Stimulated activated CD8-positive, alpha-beta memory T cell treated with anti-CD3 and anti-CD28 coated beads, Interleukin-12 subunit alpha, Interleukin-12 subunit beta, amount 100 ng/mL, for 1 hour (primary cell): Measurements from ENCODE around the gene TRIM10.
A peak's percentile ranks its signal among the peaks of the same experiment; 100 is the strongest.
"Not testable (repeated sequence)": the region's sequence is repeated elsewhere in the genome, so short reads cannot be mapped to it uniquely, and the experiment has no call there.

Experiments used
- DNase-seq: peaks from one replicate; pipeline ENCODE4 v3.0.0-alpha.2; 2020; ENCODE audit warnings: low read depth

TRIM10 gene

DNA sequence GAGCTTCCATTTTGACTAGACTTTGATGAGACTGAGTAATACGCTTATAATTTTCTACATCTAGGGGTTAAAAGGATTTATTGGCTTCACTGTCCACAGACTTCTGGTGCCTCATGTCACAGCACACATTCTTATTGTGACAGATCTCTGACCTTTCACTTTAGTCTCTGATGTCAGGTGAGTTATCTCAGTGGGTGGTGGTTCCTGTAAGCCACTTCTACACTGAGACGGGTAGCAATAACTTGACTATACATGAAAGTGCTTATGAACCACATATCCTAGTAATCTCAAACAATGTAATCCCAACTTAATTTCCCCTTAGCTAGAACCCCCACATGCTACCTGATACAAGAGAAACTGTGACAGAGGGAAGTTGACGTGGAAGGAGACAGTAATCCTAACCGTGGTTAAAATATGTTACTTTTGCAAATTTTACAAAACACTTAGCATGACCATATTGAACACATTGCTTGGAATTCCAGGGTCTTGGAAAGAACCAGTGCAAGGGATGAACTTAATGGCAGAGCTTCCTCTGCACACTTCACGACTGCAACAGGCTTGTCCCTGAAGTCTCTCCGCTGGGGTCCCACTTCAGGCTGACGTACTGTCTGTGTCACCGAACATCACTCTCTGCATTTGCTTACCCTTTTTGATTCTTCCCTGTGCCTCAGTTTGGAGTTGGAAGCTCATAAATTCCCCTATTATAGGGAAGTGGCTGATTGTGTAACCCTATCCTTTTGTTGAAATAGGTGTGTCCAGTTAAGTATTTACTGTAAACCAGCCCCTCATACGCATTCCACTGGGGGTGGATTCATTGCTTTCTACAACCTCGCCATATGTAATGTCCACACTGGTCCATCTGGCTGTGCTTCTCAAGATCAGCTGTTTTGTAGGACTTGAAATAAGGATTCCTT is 31.5 kb downstream of the TRIM10 start:
- DNase-seq, result no peak

DNA sequence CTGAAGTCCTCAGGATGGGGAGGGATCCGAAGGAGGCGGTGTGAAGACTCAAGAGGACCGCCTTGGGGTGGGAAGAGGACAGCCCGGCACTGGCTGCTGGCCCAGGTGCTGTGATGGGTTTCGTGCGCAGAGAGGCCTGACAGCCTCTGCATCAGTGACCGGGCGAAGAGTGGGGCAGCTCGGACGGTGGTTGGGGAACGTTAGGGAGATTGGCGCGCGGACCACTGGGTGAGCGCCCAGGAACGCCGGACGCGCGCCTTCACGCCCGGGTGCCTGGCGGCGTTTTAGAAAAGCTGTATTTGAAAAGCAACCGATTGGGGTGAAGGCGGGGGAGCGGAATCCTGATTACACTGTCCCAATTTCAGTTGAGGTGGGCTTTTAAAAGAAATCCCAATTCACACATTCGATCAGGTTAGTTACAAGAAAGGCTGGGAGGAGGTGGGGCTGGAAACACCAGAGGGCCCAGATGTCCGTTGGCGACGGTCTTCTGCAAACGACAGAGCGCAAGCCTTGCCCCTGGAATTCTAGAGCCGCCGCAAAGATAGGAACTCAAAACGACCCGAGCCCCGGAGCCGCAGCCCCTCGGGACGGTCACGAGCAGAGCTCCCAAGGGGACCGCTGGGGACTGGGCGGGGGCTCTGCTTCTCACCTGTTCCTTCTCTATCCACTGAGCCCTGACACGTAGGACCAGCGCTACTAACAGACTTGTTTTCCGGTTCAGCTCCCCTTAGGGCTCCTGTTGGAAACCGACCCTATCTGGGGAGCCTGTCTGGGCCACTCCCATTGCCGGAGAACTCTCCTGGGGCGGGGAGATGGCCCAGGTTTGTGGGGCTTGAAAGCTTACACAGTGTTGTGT is 33.5 kb downstream of the TRIM10 start:
- DNase-seq, result no peak

DNA sequence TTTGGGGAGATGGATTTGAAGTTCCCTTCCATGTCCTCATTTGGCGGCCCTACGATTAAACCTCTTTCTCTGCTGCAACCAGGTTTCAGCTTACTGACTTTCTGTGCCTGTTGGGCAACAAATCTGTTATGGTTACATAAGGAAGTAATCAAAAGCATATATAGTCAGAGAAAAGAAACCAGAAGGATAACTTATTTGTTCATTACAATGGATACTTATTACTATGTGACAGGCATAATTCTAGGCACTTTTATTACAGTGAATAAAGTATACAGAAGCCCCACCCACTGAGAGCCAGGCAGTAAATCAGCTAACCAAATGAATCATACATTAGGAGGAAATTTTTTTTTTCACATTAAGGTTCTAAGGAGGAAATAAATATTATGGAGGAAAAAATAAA is 38.5 kb downstream of the TRIM10 start:
- DNase-seq, result no peak

DNA sequence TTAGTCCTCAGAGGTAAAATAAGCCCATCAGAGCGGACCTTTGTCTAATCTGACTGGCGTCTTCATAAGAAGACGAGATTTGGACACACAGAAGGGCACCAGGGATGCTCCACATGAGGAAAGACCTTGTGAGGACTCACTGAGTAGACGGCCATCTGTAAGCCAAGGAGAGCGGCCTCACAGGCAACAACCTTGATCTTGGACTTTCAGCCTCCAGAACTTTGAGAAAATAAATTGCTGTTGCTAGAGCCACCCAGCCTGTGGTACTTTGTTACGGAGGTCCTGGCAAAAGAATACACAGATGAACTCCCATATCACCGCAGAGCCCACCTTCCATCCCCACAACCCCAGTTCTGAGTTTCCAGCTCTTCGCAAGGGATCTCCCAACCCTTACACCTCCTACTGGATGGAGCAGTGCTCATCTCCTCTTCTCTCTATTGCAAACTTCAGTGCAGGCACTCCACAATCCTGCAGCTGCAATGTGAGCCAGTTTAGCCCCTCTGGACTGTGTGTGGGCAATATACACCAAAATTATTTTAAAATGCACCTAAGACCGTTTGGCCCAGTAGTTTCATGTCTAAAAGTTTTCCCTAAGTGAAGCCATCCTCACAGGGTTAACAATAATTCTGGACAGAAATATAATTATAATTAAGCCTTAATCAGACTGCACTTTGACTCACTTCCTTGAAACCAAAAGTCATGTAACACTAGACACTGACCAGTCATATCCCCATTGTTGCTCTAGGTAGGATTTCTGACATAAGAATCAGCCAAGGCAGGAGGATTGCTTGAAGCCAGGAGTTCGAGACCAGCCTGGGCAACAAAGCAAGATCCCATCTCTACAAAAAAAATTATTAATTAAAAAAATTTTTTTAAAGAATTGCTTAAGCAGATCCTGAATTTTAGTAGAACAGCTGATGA is 39.3 kb downstream of the TRIM10 start:
- DNase-seq, result no peak

DNA sequence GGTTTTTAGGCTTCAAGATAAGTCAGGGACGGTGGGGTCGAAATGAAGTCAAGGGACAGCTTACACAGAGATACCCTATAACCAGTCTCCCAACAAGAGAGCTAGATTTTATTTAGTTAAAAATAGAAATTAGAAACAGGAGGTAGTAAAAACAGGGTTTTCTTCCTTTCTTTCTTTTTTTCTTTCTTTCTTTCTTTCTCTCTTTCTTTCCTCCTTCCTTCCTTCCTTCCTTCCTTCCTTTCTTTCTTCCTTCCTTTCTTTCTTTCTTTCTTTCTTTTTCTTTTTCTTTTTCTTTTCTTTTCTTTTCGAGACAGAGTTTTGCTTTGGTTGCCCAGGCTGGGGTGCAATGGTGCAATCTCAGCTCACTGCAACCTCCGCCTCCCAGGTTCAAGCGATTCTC is 42.3 kb downstream of the TRIM10 start:
- not testable (repeated sequence) for DNase-seq

DNA sequence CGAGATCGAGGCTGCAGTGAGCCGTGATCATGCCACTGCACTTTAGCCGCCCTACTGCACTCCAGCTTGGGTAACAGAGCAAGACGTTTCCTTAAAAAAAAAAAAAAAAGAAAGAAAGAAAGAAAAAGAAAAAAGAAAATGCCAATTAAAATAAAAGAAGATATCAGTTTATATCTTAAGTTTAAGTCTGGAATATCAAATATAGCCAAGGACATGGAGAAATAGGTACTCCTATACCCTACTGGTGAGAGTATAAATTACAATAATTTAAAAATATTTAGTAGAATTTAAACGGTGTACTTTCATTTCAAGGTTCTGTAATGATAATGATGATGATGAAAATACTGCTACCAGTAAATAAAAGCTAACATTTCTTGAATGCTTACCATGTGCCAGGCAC is 44.3 kb downstream of the TRIM10 start:
- no peak for DNase-seq

DNA sequence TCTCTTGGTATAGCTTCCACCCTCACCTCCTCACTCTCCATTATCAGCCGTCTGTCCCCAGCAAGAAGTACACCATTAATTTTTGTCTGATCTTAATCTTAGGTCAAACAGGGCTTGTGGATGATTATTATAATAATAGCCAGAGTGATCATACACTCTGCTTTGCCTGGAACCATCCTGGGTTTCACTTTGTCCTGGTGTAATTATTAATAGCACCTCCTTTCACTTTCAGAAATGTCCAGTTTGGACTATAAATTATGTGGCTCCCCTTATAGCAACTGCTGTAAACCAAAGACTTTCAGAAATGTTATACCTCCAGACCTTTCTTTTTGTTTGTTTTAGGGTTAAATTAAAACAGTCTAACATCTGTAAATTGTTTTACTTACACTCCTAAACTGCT is 47.2 kb downstream of the TRIM10 start:
- no peak for DNase-seq

DNA sequence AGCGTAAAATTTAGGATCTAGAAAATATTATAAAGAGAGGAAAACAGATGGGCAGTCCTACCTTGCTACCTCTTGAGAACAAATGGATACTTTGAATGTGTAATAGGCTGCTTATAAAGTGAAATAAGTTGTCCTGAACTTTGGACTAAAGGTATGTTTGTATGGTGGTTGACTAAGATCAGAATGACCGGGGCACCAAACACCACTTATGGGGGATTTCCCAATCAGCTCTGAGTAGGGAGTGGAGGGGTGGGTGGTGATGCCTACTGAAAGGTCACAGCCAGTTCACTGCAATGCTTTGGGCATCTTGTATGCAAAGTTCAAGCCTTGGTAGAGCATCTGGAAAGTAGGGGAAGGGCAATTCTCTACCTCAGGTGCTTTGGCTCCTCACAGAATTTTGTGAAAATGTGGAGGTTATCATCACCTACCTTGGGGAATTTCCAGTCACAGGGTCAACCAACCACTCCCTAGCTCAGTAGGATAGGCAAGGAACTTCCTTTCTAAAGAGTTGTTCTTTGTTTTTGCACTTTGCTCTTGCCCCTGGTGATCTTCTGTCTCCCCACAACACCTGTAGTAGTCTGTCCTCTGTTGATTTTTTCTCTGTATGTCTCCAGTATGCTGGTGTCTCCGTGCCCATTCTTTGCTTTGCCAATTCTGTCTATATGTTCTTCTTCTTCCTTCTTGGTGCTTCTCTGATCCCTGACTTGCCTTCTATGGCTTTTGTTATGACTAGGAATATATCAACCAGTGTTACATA is 47.8 kb downstream of the TRIM10 start, which contains the start of gene TRIM31:
TRIM31 (minus strand) TSS at position 88 of the 757 bp plus-strand sequence. CDS start 285 bp downstream, outside the sequence.
- DNase-seq, result no peak

DNA sequence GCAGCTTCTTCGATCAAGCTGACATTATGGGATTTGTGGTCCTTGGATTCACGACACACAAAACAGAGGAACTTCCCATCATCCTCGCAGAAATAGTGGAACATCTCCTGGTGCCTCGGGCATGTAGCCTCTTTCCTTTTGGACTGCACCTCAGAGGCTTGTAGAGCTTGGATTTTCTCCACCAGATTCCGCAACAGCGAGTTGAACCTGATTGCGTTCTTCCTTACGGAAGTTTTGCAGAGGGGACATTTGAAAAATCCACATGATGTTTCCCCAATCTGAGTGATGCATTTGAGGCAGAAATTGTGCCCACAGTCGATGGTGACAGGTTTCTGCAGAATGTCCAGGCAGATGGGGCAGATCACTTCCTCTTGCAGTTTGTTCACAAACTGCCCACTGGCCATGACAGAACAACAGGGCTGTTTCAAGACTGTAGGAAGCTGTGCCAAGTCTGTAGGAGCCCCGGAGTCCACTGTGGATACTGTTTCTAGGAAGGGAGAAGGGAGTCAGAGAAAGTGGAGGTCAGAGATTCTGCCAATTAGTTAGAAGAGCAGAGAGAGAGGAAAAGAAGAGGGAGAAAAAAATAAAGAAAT is 48.5 kb downstream of the TRIM10 start:
- DNase-seq, result no peak

DNA sequence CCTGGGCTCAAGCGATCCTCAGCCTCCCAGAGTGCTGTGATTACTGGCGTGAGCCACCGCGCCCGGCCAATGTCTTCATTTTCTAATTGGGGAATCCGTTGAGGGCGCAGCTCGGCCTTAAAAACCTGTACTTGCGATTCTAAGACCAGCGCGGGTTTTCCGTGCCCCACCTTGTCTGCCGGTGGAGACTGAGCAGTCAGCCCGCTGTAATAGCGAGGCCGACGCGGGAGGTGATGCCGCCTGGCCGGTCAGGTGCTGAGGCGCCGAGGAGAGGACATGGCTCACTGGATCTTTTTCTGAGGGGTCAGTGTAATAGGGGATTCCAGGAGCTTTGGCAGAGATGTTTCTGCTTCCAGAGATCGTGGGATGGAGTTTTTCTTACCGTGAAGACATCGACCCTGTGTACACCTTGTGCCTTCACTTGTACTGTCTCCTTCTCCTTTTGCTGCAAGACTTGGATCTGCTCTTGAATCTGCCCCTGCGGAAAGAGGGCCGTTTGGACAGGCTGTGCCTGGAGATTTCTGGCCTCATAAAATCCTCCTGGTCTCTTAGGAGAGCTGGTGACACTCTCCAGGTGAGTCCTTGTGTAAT is 49.6 kb downstream of the TRIM10 start:
- no peak for DNase-seq

DNA sequence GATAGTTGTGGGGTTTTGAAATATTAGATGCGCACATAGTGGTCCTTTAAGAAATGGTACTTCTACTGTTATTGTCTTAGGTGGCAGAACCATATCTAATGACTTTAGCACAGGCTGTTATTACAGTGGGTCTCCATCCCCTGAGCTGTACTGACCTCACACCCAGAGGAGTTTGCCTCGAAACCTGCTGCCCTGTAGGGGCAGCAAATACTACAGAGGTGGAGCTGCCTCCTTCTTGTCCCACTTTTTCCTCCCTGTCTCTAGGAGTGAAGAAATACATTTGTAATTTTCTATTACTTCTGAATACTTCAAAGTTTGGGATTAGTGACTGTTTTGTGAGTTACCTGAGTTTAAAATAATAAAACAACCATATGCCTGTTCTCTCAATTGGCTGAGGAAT is 56.4 kb downstream of the TRIM10 start:
- no peak for DNase-seq

DNA sequence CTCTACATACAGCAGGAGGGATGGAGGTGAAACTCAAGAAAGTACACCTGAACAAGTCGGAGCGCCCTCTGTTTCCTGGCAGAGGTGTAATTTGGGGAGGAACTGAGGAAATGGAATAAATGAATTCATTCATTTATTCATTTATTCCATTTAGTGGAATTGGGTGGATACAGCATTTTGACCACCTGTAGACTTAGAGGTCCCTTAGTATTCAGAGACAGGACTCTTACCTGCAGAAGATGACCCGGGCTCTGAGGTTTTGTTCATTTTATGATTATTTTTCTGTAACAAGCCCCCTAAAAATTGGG is 57.2 kb downstream of the TRIM10 start:
- DNase-seq, result no peak

DNA sequence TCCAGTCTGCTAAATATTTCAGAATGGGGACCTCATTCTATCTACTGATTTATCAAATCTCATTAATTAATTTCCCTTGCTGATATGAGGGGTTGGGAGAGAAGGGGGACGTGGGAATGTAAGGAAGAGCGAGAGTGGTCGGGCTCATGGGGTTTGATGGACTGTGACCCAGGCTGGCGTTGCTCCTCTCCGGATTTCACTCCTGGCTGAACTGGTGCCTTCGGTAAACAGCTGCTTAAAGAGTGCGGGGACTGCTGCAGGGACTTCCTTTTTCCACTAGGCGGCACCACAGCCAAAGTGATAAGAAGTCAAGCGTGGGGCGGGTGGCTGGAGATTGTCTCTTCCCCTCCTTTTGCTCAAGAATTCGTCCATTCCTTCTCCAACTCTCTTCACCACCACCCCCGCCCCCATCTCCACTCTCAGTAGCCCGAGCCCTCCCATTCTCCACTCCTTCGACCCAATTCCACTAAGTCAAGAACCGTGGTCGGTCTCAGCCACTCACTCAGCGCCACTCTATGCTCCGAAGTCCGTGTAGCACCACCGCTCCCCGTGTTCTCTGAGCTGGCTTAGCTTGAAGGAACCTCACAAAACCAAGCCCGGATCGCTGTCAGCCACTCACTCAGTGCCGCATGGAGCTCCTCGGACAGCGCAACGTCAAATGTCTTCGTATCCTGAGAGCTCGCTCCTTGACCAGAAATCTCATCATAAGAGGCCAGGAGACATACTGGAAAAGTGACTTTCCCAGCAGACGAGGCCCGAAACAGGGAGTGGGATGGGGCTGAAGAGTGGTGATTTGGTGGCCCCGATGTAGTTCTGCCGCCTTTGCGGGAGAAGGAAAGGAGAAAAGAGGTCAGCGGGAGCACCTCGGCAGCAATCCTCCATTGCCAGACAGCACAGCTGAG is 57.8 kb downstream of the TRIM10 start:
- peak; percentile 73 for DNase-seq

DNA sequence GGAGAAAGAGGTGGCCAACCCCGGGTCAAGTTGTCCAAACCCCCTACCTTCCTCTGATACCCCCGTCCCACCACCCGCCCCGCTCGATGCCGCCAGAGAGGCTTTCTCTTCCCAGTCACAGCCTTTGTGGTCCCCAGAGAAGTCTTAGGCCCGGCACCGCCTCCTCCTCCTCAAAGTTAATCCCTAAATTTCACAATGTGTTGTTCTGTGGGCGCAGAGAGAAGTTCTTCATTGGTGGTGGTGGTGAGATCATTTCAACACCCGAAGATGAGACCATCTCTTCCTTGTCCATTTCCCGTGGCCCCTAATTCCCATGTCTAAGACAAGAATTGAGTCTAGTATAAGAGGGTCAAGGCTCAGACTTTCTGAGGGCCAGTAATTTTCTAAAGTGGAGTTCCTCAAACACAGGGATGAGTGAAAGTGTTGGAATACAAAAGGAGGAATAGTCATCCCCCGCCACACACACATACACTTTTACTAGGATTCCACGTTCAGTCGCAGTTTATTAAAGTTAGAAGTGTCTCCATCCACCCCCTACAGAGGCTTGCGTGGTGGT is 58.5 kb downstream of the TRIM10 start:
- no peak for DNase-seq
